Transverse colon (tissue), 4 donors: ENCODE measurements around the gene SFMBT1.

Source experiments
- CTCF ChIP-seq, 5 experiments: fragments of 200-600 bp in 3 of 5; fragments of 450-650 bp in 2 of 5; sonication (generic) in 3 of 5; IDR thresholded peaks; 1 replicate in 2 of 5; 2 replicates in 3 of 5; pipeline ENCODE4 v1.5.1; 2016 to 2017; ENCODE audit warnings: antibody characterized with exemption in 5 of 5, inconsistent platforms in 3 of 5, mild to moderate bottlenecking in 2 of 5, moderate library complexity in 1 of 5
- EP300 ChIP-seq: sonication (generic); formaldehyde crosslinking; IDR thresholded peaks from one replicate; pipeline ENCODE4 v1.6.1; 2017; ENCODE audit warnings: antibody characterized with exemption, low read depth
- POLR2A ChIP-seq: fragments of 450-650 bp; IDR thresholded peaks from one replicate; pipeline ENCODE4 v1.6.1; 2016; ENCODE audit warnings: antibody characterized with exemption, mild to moderate bottlenecking, moderate library complexity
- POLR2AphosphoS5 ChIP-seq, 3 donors: sonication (generic); formaldehyde crosslinking; IDR thresholded peaks; one replicate each; pipeline ENCODE4 v1.6.1; 2016; ENCODE audit warnings: antibody characterized with exemption in 3 of 3

GRCh38 chr3:52892290-52892624, 153.6 kb downstream of the SFMBT1 start:
- no peak for TF ChIP-seq CTCF (IDR thresholded peaks at IDR 0.05)
- TF ChIP-seq POLR2AphosphoS5 (IDR thresholded peaks at IDR 0.05): no peak
- TF ChIP-seq EP300: no peak
- TF ChIP-seq POLR2A: no peak
